ENCODE measurements around the gene DLGAP1. TPM values are rescaled to one million over a fixed set of nuclear protein-coding genes. Genes with fewer than 3 reads are reported as not detected.

The DLGAP1 gene
- polyA plus RNA-seq, 1 experiment = 0.09 TPM

- DNase-seq (ENCODE audit: low read depth, low spot score) = no peak
- CTCF ChIA-PET = interaction anchor here (0.6 to 1.1 kb wide), 2 partner anchors 44 to 178 kb away, joined by 3 read pairs; no protein-coding TSS in a partner anchor
- POLR2A ChIA-PET = interaction anchor here (0.6 kb wide), 1 partner anchor 117 kb away, joined by 6 read pairs; no protein-coding TSS in a partner anchor
These were observed 504.3 kb downstream of the DLGAP1 start for GRCh38 chr18:3950668-3951404.

GRCh38 chr18:3948958-3949357 lies 506.1 kb downstream of the DLGAP1 start:
- H3K4me3 ChIP-seq (ENCODE audit: low read depth, low read length) = no peak overlapping the region
- CTCF ChIA-PET = no interaction called here
- no peak for TF ChIP-seq CTCF (IDR thresholded peaks at IDR 0.05; ENCODE audit: low read depth, low read length)
- H3K27me3 ChIP-seq (ENCODE audit: control insufficient read depth, insufficient read depth, low read length) = no peaks in the 10 kb centered on the region
- POLR2A ChIA-PET = no interaction called here
- H3K27ac ChIP-seq (ENCODE audit: low read depth, low read length) = no peak overlapping the region
- DNase-seq (ENCODE audit: low read depth, low spot score) = no peak
- no peaks in the 10 kb centered on the region for H3K9me3 ChIP-seq (ENCODE audit: control insufficient read depth, insufficient read depth, low read length)

More at GRCh38 chr18:3950668-3951404, 504.3 kb downstream of the DLGAP1 start:
- Histone ChIP-seq H3K9me3 (ENCODE audit: control insufficient read depth, insufficient read depth, low read length) (no peaks in the 10 kb centered on the region), H3K27ac (ENCODE audit: low read depth, low read length) (no peak overlapping the region), H3K27me3 (ENCODE audit: control insufficient read depth, insufficient read depth, low read length) (no peaks in the 10 kb centered on the region), H3K4me3 (ENCODE audit: low read depth, low read length) (no peak overlapping the region)
- TF ChIP-seq CTCF (IDR thresholded peaks at IDR 0.05; ENCODE audit: low read depth, low read length) = no peak

DNA sequence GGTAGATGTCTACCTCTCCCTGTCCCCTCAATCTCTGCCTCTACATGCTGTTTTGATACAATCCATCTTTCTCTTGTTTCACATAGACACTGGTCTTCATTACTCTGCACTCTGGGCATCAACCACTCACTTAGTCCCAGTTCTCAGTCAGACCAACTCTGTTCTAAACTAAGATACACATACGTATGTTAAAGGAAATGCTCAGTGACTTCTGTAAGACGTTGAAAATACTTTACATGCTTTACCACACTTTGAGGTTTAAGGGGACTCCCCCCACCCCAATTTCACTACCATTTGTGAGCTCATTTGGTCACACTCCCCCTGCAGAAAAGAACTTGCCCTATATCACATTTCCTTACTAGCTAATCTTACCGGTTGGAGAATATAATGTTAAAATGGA lies 507.7 kb downstream of the DLGAP1 start:
- no peak for DNase-seq (ENCODE audit: low read depth, low spot score)

DNA sequence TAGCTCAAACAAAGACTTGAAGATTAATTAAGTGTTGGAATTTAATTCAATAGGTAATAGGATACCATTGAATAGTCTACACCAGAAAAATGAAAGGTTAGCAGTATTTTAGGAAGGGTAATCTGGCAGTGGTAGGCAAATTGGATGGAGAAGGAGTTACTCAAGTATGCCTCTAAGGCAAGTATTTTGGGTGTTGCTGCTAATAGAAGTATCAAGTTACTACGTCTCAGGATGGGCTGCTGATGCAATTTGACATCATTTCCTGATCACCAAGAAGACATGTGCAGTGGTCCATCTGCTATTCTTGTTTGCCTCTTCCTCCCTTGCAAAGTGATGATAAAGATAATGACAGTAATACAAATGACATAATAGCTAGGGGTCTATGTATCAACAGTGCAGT lies 519.8 kb downstream of the DLGAP1 start:
- no peak for TF ChIP-seq CTCF (IDR thresholded peaks at IDR 0.05; ENCODE audit: low read depth, low read length)
- Histone ChIP-seq H3K4me3 (ENCODE audit: low read depth, low read length) (no peak overlapping the region), H3K9me3 (ENCODE audit: control insufficient read depth, insufficient read depth, low read length) (no peaks in the 10 kb centered on the region; the same call in 1 of the 2 replicates), H3K27me3 (ENCODE audit: control insufficient read depth, insufficient read depth, low read length) (no peaks in the 10 kb centered on the region), H3K27ac (ENCODE audit: low read depth, low read length) (no peak overlapping the region)
- ChIA-PET CTCF (no interaction called here), POLR2A (no interaction called here)
- DNase-seq (ENCODE audit: low read depth, low spot score) = no peak

More for the DNA sequence above, 507.7 kb downstream of the DLGAP1 start:
- no peak overlapping the region for H3K4me3 ChIP-seq (ENCODE audit: low read depth, low read length)
- H3K27ac ChIP-seq (ENCODE audit: low read depth, low read length) = no peak overlapping the region
- POLR2A ChIA-PET = no interaction called here
- no peaks in the 10 kb centered on the region for H3K27me3 ChIP-seq (ENCODE audit: control insufficient read depth, insufficient read depth, low read length)
- CTCF ChIA-PET = no interaction called here
- H3K9me3 ChIP-seq (ENCODE audit: control insufficient read depth, insufficient read depth, low read length) = no peaks in the 10 kb centered on the region
- TF ChIP-seq CTCF (IDR thresholded peaks at IDR 0.05; ENCODE audit: low read depth, low read length) = no peak

DNA sequence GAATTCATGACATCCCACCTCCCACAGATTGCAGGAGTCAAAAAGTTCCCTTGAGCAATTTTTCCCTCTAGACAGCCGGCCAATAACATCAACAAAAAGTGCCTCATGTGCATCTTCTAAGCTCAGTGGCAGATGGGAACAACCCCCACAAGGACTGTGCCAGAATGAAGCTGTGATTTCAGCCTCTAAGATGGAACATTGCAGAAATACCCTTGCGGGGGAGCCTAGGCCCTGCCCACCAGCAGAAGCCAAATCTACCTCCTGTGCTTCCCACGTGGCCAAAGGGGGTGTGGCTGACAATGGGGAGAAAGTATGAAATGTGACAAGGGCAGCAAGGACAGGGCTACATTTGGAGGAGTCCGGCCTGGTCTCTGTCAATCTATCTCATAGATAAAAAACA lies 522.8 kb downstream of the DLGAP1 start:
- ChIA-PET CTCF (no interaction called here), POLR2A (no interaction called here)
- no peak for TF ChIP-seq CTCF (IDR thresholded peaks at IDR 0.05; ENCODE audit: low read depth, low read length)

More for the DNA sequence above, 522.8 kb downstream of the DLGAP1 start:
- Histone ChIP-seq H3K27me3 (ENCODE audit: control insufficient read depth, insufficient read depth, low read length) (no peaks in the 10 kb centered on the region), H3K4me3 (ENCODE audit: low read depth, low read length) (no peak overlapping the region), H3K9me3 (ENCODE audit: control insufficient read depth, insufficient read depth, low read length) (no peaks in the 10 kb centered on the region), H3K27ac (ENCODE audit: low read depth, low read length) (no peak overlapping the region)
- no peak for DNase-seq (ENCODE audit: low read depth, low spot score)

Data from AG04450 (cell line).